Pancreas (tissue), 10 donors: Measurements from ENCODE around the gene SYTL5. TPM values are rescaled to one million over a fixed set of nuclear protein-coding genes. Genes with fewer than 3 reads are reported as not detected.

Source experiments
- ATAC-seq, 4 donors: fragments of 200-7000 bp; cut with Tn5 transposase; one replicate each; pipeline versions ENCODE4 v1.8.0 to v1.9.1; 2020; ENCODE audit warnings: mild to moderate bottlenecking in 4 of 4, moderate library complexity in 4 of 4
- DNase-seq, 6 donors: peaks; one replicate each; pipeline ENCODE4 v3.0.0-alpha.2; 2020
- FAIRE-seq: peaks from 2 replicates; lab custom pipeline; 2012; peaks lifted over from hg19 to GRCh38; lab: Jason Lieb, UNC
- H3K27ac ChIP-seq, 4 donors: fragments of 200-600 bp; sonication (generic); 1 replicate in 3 of 4; 2 replicates in 1 of 4; pipeline versions ENCODE4 v1.5.0 to v1.8.0; 2020
- H3K27me3 ChIP-seq, 4 donors: fragments of 200-600 bp; one replicate each; pipeline ENCODE4 v1.8.0; 2021
- H3K36me3 ChIP-seq, 3 donors: fragments of 200-600 bp; sonication (generic) in 1 of 3; one replicate each; pipeline versions ENCODE4 v1.5.0 to v1.8.0; 2020 to 2021
- H3K4me1 ChIP-seq, 3 donors: fragments of 200-600 bp; one replicate each; pipeline ENCODE4 v1.8.0; 2021
- H3K4me3 ChIP-seq, 4 donors: fragments of 200-600 bp; sonication (generic) in 2 of 4; one replicate each; pipeline versions ENCODE4 v1.5.0 to v1.8.0; 2020 to 2021
- H3K9me3 ChIP-seq, 4 donors: fragments of 200-600 bp; one replicate each; pipeline ENCODE4 v1.8.0; 2021
- CTCF ChIP-seq, 4 donors: fragments of 200-600 bp; sonication (generic) in 3 of 4; IDR thresholded peaks; one replicate each; pipeline versions ENCODE4 v1.5.0 to v1.8.0; 2021; ENCODE audit warnings: antibody characterized with exemption in 4 of 4
- WGBS, 2 donors: extraction: QIAGEN DNeasy Blood & Tissue Kit; methylation state at CpG; one replicate each; pipeline ENCODE4 v1.1.7; 2013; 5-methylcytosine and 5-hydroxymethylcytosine counted together
- intact Hi-C, 3 donors: fragments of 100-400 bp; cut with DNase I; formaldehyde crosslinking; loops; one replicate each; pipeline versions ENCODE4 v1.11.1 to v1.14.2; 2022
- polyA plus RNA-seq, 2 donors: library from polyadenylated mRNA; stranded (reverse); fragments of 200-250 nt; gene quantifications; one replicate each; pipeline ENCODE4 v1.2.3, GENCODE V29; 2013
- total RNA-seq, 6 donors: library from RNA; stranded (reverse); fragmentation: NEBNext Ultra II Directional in 4 of 6; extraction: Animal tissue kit (Norgen Biotek cat#: 25700) in 4 of 6; gene quantifications; one replicate each; pipeline versions ENCODE4 v1.2.1 to v1.2.4, GENCODE V29; 2021 to 2023
- donor health status: healthy with polysubstance abuse.
- donor health status: DM: no; HTN: no; CAD: no; lungs with moderate emphysema.
- donor health status: DM: no; HTN: no; CAD: no.
- donor health status: control.
- donor health status: control.
- donor health status: Bipolar disorder and iron deficiency.
- donor health status: DM: yes; HTN: yes; CAD: no.
- donor health status: DM: no; HTN: no; CAD: no.
- donor health status: DM: no; HTN: no; CAD: no.
- donor health status: DM: yes; HTN: yes; CAD: no.

Gene SYTL5
- total and polyA plus RNA-seq, 8 donors = 0.77 to 5.9 (median 2.4) TPM

- ATAC-seq = no peak
- no peaks in the 10 kb centered on the region for H3K9me3 ChIP-seq
- no peak overlapping the region for H3K27ac ChIP-seq
- no peak for TF ChIP-seq CTCF (IDR thresholded peaks at IDR 0.05)
- no peaks in the 10 kb centered on the region for H3K4me1 ChIP-seq
- H3K27me3 ChIP-seq = peaks cover 0 to 9% (median 0%) of the 10 kb centered on the region in 4 donors
- DNase-seq = no peak
- FAIRE-seq = no peak
- H3K36me3 ChIP-seq = no peaks in the 10 kb centered on the region
- no peak overlapping the region for H3K4me3 ChIP-seq
- intact Hi-C loops = no loop called here
- WGBS, 2 donors = 74 to 90% methylated on average over 1 of the region's 1 CpG
Observed at GRCh38 chrX:38127961-38128360, 121.6 kb downstream of the SYTL5 start.

GRCh38 chrX:38129366-38129765 lies 123.0 kb downstream of the SYTL5 start:
- Histone ChIP-seq H3K27ac (no peak overlapping the region), H3K4me3 (no peak overlapping the region), H3K36me3 (no peaks in the 10 kb centered on the region), H3K27me3 (peaks cover 0 to 9% (median 0%) of the 10 kb centered on the region in 4 donors), H3K4me1 (no peaks in the 10 kb centered on the region), H3K9me3 (no peaks in the 10 kb centered on the region)
- no peak for TF ChIP-seq CTCF (IDR thresholded peaks at IDR 0.05)
- no peak for ATAC-seq
- intact Hi-C loops = no loop called here
- FAIRE-seq = no peak
- no peak for DNase-seq

- ATAC-seq = no peak
- 66 to 81% methylated on average over 2 of the region's 2 CpGs for WGBS, 2 donors
- no peaks in the 10 kb centered on the region for H3K27me3 ChIP-seq
- H3K4me1 ChIP-seq = no peaks in the 10 kb centered on the region
- no peak overlapping the region for H3K27ac ChIP-seq
- no peaks in the 10 kb centered on the region for H3K36me3 ChIP-seq
- no peak overlapping the region for H3K4me3 ChIP-seq
- no peak for TF ChIP-seq CTCF (IDR thresholded peaks at IDR 0.05)
- intact Hi-C loops = no loop called here
- FAIRE-seq = no peak
- H3K9me3 ChIP-seq = no peaks in the 10 kb centered on the region
- DNase-seq = no peak
Observed at GRCh38 chrX:38138157-38138891, 132.0 kb downstream of the SYTL5 start.

GRCh38 chrX:38138900-38139299 lies 132.5 kb downstream of the SYTL5 start:
- no peak for TF ChIP-seq CTCF (IDR thresholded peaks at IDR 0.05)
- no peak for FAIRE-seq

GRCh38 chrX:38142610-38143009 lies 136.3 kb downstream of the SYTL5 start:
- ATAC-seq (peak in 3 of 4 donors; percentile 57 to 89 (median 78)), DNase-seq (peak in 2 of 6 donors; percentile 5 to 22), FAIRE-seq (no peak)
- Histone ChIP-seq H3K36me3 (no peaks in the 10 kb centered on the region), H3K27me3 (no peaks in the 10 kb centered on the region), H3K4me1 (no peaks in the 10 kb centered on the region), H3K27ac (no peak overlapping the region), H3K9me3 (no peaks in the 10 kb centered on the region), H3K4me3 (no peak overlapping the region)
- 38 to 45% methylated on average over 1 of the region's 1 CpG for WGBS, 2 donors
- intact Hi-C loops = no loop called here
- TF ChIP-seq CTCF (IDR thresholded peaks at IDR 0.05) = no peak

More at GRCh38 chrX:38138900-38139299, 132.5 kb downstream of the SYTL5 start:
- H3K4me1 ChIP-seq = no peaks in the 10 kb centered on the region
- DNase-seq = no peak
- no peaks in the 10 kb centered on the region for H3K27me3 ChIP-seq
- ATAC-seq = no peak
- H3K36me3 ChIP-seq = no peaks in the 10 kb centered on the region
- no peak overlapping the region for H3K27ac ChIP-seq
- intact Hi-C loops = no loop called here
- H3K9me3 ChIP-seq = no peaks in the 10 kb centered on the region
- 80 to 94% methylated on average over 2 of the region's 2 CpGs for WGBS, 2 donors
- no peak overlapping the region for H3K4me3 ChIP-seq
